NCI-H345 (cell line): ENCODE data around the gene FGF10.

Source experiments
- DNase-seq: peaks from one replicate; lab custom pipeline; 2025; lab: John Stamatoyannopoulos, UW

Gene FGF10

DNA sequence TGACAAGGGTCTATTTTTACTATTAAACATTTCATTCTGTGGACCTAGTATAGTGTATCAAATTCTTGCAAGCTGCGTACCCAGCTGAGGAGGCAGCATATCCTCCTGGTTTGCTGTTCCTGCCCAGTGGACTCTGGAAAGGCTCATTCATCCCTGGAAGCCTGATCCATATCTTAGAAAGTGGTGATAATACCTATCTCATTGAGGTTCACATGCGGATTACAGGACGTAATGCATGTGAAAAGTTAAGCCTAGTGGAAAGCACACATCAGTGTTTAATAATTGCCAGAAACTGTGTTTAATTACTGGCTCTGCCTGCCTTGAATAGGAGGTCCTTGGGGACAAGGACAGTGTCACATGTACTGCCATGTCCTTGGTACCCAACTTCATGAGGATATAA lies 132.0 kb downstream of the FGF10 start:
- DNase-seq = no peak
